Measurements from ENCODE around the gene BRSK1.

BRSK1 gene

GRCh38 chr19:55346725-55347441 is 63.1 kb downstream of the BRSK1 start:
- TF ChIP-seq, protein P1, sequence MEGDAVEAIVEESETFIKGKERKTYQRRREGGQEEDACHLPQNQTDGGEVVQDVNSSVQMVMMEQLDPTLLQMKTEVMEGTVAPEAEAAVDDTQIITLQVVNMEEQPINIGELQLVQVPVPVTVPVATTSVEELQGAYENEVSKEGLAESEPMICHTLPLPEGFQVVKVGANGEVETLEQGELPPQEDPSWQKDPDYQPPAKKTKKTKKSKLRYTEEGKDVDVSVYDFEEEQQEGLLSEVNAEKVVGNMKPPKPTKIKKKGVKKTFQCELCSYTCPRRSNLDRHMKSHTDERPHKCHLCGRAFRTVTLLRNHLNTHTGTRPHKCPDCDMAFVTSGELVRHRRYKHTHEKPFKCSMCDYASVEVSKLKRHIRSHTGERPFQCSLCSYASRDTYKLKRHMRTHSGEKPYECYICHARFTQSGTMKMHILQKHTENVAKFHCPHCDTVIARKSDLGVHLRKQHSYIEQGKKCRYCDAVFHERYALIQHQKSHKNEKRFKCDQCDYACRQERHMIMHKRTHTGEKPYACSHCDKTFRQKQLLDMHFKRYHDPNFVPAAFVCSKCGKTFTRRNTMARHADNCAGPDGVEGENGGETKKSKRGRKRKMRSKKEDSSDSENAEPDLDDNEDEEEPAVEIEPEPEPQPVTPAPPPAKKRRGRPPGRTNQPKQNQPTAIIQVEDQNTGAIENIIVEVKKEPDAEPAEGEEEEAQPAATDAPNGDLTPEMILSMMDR (IDR thresholded peaks at IDR 0.05), result no peak
- no peak for TF ChIP-seq ZFX (IDR thresholded peaks at IDR 0.05; ENCODE audit: borderline replicate concordance)
- H3K27ac ChIP-seq, result no peak overlapping the region

DNA sequence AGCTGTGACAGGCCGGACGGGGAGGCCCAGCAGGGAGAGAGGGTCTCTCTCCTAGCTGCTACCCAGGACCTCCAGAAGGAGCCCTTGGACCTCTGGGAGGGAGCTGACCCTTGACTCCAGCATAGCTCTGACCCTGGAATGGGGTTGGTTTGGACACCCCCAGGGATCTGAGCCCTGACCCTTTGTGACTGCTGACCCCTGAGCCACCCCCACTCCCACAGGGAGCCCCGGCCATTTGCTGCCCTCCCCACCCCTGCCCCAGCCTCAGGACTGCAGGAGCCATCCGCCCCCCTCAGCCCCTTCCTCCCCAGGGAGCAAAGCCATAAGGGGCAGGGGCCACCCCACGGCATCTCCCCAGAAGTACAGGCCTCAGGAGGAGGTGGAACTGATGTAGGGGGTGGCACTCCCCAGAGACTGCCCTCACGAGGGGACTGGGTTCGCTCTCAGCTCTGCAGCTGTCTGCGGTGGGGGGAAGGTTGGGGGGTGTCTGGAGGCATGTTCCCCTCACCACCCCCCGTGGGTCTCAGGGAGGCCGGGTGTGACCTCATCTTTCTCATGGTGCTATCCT is 63.7 kb downstream of the BRSK1 start:
- no peak for TF ChIP-seq ZFX (IDR thresholded peaks at IDR 0.05; ENCODE audit: borderline replicate concordance)
- no peak overlapping the region for H3K27ac ChIP-seq

- no peak overlapping the region for H3K27ac ChIP-seq
Measured at GRCh38 chr19:55348317-55349034, 64.7 kb downstream of the BRSK1 start.

GRCh38 chr19:55350620-55351315 is 67.0 kb downstream of the BRSK1 start:
- TF ChIP-seq, protein P1 (IDR thresholded peaks at IDR 0.05), result no peak
- no peak for TF ChIP-seq ZFX (IDR thresholded peaks at IDR 0.05; ENCODE audit: borderline replicate concordance)
- no peak overlapping the region for H3K27ac ChIP-seq

More at GRCh38 chr19:55348317-55349034, 64.7 kb downstream of the BRSK1 start:
- TF ChIP-seq ZFX (IDR thresholded peaks at IDR 0.05; ENCODE audit: borderline replicate concordance), result no peak
- TF ChIP-seq, protein P1 (IDR thresholded peaks at IDR 0.05), result no peak

GRCh38 chr19:55352040-55352439 is 68.2 kb downstream of the BRSK1 start:
- no peak for TF ChIP-seq ZFX (IDR thresholded peaks at IDR 0.05; ENCODE audit: borderline replicate concordance)
- TF ChIP-seq, protein P1 (IDR thresholded peaks at IDR 0.05), result no peak
- H3K27ac ChIP-seq, result no peak overlapping the region

GRCh38 chr19:55352549-55353145 is 68.8 kb downstream of the BRSK1 start:
- TF ChIP-seq ZFX (IDR thresholded peaks at IDR 0.05; ENCODE audit: borderline replicate concordance), result no peak
- TF ChIP-seq, protein P1 (IDR thresholded peaks at IDR 0.05), result no peak
- H3K27ac ChIP-seq, result no peak overlapping the region

DNA sequence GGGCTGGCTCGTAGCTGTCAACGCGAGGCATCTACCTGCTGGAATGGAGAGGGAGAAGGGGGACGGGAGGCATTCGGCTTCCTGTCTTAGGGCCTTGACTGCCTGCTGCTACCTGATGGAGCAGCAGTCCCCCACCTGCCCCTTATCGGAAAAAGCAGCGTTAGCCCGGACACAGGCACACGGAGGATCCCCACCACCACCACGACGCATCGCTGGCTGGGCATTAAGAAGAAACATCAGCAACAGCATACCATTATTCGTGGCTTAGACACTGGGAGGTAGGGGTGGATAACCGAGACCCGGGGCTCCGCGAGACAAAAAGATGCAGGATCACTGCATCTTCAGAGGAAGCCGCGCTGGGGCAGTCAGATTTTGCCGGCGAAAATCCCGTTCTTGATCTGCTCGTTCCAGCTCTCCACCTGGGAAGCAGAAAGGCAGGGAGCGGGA is 69.6 kb downstream of the BRSK1 start:
- no peak overlapping the region for H3K27ac ChIP-seq
- no peak for TF ChIP-seq ZFX (IDR thresholded peaks at IDR 0.05; ENCODE audit: borderline replicate concordance)
- TF ChIP-seq, protein P1 (IDR thresholded peaks at IDR 0.05), result no peak

Data from 22Rv1 (cell line).